GM12892 (cell line): ENCODE data around the gene CYP1A2.

ENCODE experiments used
- POLR2A ChIP-seq: IDR thresholded peaks from 2 replicates; pipeline ENCODE4 v1.6.1; 2011; ENCODE audit warnings: low read depth, low read length, control low read depth
- POLR2AphosphoS5 ChIP-seq: IDR thresholded peaks from 2 replicates; pipeline ENCODE4 v1.6.1; 2011; ENCODE audit warnings: low read depth, low read length, control low read depth
- TAF1 ChIP-seq: IDR thresholded peaks from 2 replicates; pipeline ENCODE4 v1.6.1; 2011; ENCODE audit warnings: low read depth, mild to moderate bottlenecking, control low read depth, low read length, borderline replicate concordance

GRCh38 chr15:74784426-74785193, 36.0 kb downstream of the CYP1A2 start:
- TF ChIP-seq POLR2AphosphoS5 (no peak), POLR2A (no peak), TAF1 (no peak)
